GM18511 (cell line): ENCODE results near the gene NMUR1.
"Not testable (repeated sequence)": the region's sequence is repeated elsewhere in the genome, so short reads cannot be mapped to it uniquely, and the experiment has no call there.

Experiments used
- ATAC-seq: cut with Tn5 transposase; IDR thresholded peaks from one replicate; pipeline ENCODE4 v1.9.1; 2021; ENCODE audit warnings: mild to moderate bottlenecking, moderate library complexity; ENCODE audit not compliant: unreplicated experiment

Gene NMUR1, protein sequence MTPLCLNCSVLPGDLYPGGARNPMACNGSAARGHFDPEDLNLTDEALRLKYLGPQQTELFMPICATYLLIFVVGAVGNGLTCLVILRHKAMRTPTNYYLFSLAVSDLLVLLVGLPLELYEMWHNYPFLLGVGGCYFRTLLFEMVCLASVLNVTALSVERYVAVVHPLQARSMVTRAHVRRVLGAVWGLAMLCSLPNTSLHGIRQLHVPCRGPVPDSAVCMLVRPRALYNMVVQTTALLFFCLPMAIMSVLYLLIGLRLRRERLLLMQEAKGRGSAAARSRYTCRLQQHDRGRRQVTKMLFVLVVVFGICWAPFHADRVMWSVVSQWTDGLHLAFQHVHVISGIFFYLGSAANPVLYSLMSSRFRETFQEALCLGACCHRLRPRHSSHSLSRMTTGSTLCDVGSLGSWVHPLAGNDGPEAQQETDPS

DNA sequence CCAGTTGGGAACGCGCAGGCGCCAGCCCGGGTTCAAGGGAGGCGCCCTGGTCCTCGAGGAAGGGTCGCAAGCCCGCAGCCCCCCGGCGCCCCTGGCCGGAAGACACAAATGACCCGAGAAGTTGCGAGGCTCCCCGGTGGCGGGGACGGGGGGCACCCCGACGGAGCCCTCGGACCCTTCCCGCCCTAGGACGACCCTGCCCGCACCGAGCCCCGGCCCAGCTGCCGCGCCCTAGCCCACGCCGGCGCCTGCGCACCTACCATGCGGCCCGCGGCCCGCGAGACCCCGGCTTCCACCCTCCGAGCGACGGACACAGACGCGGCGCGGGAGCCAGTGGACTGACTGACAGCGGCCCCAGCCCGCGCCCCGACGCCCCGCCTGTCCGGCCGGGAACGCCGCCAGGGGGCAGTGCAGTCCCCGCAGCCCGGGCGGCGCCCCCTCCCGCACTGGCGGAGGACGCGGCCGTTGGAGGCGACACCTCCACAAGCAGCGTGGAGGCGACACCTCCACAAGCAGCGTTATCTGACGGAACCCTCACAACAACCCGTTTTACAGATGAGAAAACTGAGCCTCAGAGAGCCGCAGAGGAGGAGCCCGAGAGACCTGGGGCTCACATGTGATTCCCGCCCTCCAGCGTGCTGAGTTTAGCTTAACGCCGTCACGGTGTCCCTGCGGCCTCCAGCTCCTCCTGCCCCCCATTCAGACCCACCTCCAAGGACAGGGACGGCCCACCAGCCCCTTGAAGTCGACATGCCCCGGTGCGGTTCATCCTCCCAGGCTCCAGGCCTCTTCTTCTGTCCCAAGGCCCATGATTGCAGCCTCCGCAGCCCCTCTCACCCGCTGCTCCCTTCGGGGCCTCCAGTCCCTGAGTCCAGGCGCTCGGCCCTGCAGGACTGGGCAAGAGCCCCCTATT lies at the start of gene NMUR1:
TSS of gene NMUR1 (minus strand) at position 347 of the 913 bp plus-strand sequence. CDS start at position 263, 84 bp downstream.
- no peak for ATAC-seq

DNA sequence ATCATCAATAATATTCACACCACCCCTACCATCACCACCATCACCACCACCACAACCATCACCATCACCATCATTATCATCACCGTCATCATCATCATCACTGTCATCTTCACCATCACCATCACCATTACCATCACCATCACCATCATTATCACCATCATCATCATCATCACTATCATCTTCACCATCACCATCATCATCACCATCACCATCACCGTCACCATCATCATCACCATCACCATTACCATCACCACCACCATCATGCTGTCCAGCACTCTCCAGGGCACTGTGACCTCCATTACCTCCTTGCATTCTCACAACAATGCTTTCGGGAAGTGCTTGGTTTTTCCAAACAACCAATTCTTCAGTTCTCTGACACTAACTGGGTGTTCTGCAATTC lies 49.3 kb upstream of the NMUR1 start:
- no peak for ATAC-seq

DNA sequence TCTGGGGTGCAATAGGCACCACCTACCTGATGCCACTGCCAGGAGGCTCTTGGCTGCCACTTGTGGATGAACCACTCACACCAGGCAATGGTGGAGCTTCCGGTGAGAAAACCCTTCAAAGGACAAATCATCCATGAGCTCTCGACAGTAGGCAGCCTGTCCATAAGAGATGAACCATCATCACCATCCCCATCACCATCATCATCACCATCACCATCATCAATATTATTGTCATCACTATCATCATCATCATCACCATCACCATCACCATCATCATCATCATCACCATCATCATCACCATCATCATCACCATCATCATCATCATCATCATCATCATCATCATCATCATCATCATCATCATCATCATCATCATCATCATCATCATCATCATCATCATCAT lies 48.4 kb upstream of the NMUR1 start:
- ATAC-seq: not testable (repeated sequence)

DNA sequence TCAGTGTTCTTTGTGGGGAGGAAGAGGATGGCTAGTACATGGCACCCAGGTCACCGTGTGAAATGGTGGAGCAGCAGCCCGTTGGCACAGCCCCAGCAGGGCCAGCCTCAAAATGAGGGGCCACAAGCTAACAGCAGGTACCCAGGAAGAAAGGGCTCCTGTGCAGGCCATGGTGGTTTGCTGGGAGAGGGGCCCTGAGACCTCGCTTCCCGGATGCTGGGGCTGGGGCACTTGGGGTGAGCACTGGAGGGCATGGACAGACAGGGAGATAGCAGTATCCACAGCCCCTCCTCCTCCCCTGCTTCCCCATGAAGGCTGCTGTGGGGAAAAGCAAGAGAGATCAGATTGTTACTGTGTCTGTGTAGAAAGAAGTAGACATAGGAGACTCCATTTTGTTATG lies 46.2 kb upstream of the NMUR1 start:
- no peak for ATAC-seq

DNA sequence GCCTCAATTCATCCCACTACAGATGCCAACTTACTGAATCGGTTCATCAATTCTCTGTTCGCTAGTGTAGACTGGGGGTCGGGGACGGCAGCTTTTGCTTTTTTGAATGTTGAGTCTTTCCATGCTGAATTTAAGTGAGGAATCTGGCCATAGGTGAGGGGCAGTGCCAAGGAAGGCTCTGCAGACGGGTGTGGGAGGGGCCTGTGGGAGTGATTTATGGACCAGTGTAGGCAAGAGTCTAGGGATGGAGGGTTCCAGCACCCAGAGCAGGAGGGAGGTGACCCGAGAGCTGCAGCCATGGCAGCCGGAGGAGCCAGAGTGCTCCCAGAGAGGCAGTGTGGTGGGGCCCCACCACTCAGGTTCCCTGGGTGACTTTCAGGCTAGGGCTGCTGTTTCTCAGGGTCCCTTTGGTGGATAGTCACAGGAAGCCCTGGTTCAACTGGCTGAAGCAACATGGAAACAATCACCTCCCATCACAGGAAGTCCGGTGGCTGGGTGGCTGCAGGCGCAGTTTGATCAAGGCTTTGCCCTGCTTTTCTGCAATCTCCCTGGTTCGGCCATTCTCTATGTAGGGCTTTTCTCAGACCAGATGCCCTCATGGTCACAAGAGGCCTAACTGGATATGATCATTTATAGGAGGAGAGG lies 45.5 kb upstream of the NMUR1 start:
- ATAC-seq: no peak

DNA sequence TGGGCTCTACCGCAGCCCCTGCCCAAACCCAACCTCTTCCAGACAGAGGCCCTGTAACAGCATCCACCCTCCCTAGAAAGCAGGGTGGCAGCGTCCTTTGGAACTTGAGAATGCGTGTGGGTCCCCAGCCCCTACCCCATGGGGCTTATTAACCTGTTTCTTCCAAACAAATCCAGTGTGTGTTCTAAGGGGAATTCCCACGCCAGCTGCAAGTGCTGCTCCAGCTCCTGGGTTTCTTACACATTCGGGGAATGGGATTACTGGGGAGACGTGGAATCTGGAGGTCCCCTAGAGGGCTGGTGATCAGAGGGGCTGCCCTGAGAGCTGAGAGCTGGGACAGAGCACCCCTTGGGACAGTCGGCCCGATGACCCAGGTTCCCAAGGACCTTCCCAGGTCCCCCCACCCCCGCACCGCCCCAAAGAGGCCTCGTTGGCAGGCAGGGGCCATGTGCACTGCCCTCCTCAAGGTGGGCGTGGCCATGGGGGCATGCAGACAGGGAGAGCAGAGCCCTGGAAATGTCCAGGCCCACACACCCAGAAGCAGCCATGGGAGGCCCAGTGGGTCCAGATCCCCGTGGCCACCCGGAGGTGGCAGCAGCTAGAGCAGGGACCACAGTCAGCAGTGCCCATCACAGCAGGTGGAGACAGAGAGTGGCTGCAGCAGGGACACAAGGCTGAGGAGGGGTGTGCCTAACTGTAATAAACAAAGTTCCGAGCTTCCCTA lies 43.6 kb upstream of the NMUR1 start:
- ATAC-seq: no peak

DNA sequence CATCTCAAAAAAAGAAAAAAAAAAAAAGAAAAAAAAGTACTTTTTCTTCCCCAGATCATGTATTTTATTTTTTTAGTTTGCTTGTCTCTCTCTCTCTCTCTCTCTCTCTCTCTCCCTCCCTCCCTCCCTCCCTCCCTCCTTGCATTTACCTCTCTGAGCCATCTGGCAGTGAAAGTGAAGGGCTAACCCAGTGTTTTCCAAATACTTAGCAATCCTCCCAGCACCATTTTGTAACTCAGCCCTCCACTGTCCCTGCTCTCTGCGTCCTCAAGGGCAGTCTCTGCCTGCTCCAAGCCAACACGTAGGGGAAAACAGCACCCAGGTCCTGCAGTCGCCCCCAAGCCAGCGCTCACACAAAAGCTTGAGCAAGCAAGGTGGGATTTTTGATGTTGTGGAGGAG lies 42.9 kb upstream of the NMUR1 start:
- no peak for ATAC-seq

DNA sequence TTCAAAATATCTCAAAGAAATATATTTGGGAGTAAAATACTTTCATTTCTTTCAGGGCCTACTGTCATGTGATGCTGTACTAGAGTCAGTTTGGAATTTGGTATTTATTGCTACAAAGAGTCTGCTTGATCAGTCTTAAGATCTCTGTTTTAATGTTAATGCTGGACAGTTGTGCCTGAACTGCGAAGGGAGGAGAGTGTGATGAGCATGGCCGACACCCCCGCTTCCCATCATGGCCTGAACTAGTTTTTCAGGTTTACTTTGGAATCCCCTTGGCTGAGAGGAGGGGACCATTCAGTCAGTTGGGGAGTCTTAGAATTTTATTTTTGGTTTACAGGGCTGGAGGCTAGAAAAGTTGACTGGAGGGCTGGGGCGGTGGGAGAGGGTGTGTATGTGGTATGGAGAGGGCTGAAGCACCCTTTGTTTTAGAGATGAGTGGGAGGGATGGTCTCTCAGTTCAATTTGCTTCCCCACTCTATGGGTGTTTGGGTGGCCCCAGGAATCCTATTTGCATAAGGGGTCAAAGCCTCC lies 41.5 kb upstream of the NMUR1 start:
- no peak for ATAC-seq

DNA sequence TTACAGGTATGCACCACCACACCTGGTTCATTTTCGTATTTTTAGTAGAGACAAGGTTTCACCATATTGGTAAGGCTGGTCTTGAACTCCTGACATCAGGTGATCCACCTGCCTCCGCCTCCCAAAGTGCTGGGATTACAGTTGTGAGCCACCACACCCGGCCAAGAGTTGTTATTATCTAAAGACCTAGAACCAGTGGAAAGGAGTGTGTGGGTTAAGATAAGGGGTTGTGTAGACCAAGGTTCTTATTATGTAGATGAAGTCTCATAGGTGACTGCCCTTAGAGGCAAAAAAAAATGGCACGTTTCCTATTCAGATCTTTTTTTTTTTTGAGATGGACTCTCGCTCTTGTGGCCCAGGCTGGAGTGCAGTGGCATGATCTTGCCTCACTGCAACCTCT lies 40.7 kb upstream of the NMUR1 start:
- not testable (repeated sequence) for ATAC-seq

DNA sequence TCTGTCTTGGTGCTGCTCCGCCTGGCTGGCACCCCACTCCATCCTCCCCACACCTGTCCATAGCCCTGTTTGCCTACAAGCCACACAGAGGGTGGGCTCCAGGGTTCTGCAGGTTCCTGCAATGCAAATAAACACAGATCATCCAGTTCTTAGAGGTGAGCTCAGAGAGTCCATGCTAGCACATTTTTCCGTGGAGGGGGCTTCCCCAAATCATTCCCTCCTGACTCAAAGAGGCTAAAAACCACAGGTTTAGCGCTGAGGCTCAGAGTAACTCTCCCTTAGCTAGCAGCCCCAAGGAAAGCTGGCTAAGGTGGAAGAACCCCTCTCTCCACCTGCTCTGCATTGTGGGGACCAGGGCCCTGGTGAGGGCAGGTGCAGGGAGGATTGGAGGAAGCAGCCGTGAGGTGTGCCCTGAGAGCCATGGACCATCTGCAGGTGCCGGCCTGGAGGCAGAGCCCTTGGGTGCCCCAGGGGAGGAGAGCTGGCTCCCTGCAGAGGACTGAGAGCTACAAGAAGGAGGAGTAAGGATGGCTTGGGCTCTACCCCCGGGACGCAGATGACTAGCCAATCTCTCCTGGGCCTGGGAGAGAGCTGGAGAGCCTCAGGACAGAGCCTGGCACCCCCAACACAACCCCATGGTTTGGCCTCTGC lies 38.7 kb upstream of the NMUR1 start:
- no peak for ATAC-seq

DNA sequence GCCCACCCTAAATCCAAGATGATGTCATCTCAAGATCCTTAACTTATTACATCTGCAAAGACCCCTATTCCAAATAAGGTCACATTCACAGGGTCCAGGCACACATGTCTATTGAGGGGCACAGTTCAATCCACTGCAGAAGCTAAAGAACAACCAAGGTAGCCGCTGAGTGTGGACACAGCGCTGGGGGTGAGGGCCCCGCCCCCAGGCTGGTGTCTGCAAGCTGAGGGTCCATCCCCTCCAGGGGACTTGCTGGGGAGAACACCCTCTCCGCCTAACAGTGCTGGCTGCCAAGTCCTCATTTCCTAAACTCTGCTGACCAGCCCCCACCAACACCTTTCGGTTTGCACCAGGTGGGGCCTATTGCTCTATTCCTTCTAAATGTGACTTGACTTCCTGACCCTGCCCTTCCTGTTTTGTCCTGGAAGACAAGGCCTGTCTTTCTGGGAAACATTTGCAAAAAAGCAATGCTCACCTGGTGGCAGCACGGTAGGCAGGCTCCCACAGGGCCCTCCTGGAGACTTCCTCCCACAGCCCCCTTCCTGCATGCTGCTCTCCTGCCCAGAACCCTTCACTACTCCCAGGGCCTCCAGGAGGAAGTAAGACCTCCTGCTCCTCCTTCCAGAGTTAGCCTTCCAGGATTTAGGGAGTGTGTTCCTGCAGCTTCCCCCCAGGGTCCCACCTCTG lies 38.0 kb upstream of the NMUR1 start:
- ATAC-seq: no peak

DNA sequence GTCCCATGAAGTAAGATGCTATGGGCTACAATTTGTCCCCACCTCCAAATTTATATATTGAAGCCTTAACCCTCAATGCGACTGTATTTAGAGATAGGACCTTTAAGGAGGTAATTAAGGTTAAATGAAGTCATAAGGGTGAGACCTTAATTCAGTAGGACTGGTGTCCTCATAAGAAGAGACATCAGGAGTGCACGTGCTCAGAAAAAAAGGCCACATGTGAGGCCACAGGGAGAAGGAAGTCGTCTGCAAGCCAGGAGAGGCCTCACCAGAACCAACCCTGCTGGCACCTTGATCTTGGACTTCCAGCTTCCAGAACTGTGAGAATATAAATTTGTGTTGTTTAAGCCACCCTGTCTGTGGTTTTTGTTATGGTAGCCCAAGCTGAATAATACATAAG lies 36.9 kb upstream of the NMUR1 start:
- ATAC-seq: no peak

DNA sequence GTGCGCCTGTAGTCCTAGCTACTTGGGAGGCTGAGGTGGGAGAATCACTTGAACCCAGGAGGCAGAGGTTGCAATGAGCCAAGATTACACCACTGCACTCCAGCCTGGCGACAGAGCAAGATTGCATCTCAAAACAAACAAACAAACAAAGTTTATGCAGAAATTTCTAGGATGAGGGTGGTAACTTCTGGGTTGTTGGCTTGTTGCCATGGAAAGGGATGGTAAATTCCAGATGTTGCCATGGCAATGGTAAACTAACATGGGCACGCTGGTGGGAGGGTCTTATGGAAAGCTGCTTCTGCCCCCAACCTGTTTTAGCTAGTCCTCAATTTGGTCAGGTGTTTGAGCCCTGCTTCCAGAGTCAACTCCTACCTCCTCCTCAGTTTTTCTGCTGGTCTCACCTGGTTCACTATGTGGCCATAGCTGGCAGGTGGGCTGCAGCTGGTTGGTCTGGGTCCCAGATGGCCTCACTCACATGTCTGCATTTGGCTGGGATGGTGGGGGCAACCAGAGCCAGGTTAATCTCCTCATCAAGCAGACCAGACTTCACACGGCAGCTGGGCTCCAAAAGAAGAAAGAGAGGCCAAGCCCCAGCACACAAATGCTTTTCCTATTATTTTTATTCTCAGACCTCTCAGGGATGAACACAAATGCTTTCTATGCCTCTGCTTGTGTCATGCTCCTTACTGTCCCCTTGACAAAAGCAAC lies 35.8 kb upstream of the NMUR1 start:
- no peak for ATAC-seq

DNA sequence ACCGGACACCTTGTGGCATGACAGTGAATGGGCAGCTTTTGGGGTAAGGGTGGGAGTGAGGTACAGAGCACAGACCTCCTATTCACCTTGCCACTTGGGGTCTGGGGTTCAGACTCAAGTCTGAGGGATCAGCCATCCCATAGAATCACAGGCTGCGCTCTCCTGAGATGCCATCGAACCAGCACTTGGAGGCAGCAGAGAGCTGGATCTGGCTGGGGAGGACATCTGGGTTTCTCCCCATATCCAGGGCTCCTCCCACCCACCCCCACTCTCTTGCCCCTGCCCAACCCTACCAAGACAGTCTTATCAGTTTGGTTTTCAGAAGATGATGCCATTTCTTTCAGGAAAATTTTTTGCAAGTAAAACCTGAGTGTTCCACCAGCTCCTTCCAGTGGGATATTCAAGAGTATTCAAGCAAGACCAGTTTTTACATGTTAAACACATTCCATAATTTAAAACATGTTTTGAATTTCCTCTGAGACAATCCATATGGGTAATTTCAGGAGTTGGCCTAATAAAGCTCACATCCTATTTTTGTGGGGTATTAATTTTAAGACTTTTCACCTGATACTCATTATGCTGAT lies 33.2 kb upstream of the NMUR1 start:
- no peak for ATAC-seq

DNA sequence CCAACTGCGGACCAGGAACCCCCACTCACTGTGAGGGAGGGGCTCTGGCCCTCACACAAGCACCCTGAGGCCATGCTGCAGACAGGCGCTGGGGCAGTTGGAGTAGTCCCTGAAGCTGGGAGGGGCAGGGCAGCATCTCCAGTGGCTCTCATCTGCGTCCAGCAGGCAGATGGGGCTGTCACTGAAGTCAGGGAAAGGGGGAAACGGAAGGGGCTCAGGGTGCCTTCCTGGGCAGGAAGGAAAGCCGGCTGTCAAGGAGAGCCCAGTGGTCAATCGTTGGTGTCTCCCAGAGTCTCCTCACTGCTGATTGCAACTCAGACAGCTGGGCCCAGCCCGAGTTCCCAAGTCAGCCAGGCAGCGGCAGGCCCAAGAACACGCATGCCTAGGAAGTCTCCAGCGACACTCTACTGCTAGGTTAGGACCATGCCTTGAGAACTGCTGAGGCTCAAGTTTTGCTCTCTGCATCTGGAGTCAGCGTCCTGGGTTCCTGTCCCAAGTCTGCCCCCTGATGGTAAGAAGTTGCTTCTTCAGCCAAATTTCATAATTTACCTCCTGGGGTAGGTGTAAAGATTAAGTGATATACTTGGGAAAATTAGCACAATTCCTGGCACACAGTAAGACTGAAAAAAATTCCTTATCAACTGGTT lies 27.4 kb upstream of the NMUR1 start:
- peak; percentile 73 for ATAC-seq

DNA sequence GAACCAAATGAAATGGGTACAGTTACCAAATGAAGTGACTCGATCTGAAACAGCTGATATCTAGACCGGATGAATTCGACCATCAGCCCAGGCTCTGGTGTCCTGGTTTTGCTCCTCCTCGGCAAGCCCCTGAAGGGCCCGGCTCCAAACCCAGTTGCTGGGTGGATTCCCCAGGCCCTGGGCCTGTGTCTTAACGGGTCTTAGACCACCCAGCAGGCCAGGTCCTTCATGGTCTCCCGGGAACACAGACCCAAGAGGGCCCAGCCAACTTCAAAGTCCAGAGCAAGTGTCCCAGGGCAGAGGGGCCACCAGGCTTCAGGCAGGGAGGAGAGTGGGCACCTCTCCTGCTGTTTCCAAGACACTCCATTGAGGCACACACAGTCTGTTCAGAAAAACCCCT lies 26.7 kb upstream of the NMUR1 start:
- no peak for ATAC-seq

DNA sequence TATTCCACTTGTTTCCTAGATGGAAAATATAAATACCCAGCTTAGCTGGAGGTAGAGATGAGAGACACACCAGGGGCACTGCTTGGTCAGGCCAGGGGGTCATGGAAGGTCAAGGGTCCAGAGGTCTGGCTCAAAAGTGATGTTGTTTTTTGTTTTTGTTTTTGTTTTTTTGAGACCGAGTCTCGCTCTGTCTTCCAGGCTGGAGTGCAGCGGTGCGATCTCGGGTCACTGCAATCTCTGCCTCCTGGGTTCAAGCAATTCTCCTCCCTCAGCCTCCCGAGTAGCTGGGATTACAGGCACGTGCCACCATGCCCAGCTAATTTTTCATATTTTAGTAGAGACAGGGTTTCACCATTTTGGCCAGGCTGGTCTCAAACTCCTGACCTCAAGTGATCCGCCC lies 26.3 kb upstream of the NMUR1 start:
- not testable (repeated sequence) for ATAC-seq
